NCI-H2029 treated with DMSO at 0.1 percent for 48 hours (cell line): ENCODE results near the gene DNAAF3.
"Not testable (repeated sequence)": the region's sequence is repeated elsewhere in the genome, so short reads cannot be mapped to it uniquely, and the experiment has no call there.

ENCODE experiments used
- DNase-seq: peaks from one replicate; lab custom pipeline; 2025; lab: John Stamatoyannopoulos, UW

DNAAF3 gene

DNA sequence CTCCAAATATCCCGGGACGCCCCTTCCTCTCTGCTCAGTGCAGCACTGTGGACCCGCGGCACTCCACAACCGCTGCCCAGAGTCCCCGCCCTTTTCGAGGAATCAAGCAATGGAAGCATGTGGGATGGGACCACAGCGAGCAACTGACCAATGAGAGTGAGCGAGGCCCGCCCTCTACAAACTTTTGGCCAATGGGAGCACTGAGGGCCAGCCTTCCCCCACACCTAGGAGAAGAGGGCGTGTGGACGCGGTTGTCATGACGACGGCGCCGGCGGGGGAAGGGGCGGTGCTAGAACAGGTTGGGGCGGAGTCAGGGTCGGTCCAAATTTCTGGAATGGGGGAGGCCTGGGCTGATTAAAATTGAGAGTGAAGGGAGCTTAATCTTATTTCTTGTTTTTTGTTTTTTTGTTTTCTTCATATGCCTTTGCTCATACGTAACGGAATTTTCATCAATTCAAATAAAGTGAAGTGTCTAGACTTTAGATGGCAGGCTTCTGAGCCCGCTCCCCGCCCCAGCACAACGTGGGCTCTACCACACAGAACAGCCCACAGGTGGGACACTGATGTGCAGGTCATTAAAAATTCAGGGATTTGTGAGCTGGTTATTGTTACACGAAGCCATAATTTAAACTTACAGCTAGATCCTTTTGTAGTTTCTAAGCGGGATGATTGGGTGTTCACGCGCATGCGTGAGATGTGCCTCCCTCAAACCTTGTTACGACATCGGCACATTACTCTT, at the start of gene DNAAF3:
Gene DNAAF3 (minus strand): TSS at position 84 of the 739 bp plus-strand sequence. CDS start 200 bp downstream, outside the sequence.
- DNase-seq = peak; percentile 97

DNA sequence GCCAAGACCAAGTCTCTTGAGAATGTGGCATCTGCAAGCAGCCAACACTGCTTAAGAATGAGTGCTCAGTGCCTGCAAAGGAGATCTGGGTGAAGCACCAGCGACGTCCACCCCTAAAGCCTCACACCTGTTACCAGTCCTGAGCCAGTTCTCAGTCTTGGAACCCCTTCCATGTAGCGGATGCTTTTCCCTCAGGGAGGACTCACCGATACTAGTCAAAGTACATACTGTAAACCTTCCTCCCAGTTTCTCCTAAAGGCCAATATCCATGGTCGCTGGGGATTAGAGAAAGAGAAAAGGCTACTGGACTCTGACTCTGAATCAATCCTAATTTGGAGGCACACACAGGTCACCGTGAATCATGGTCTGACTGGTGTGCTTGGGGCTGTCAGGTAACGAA, 47.1 kb upstream of the DNAAF3 start:
- no peak for DNase-seq

DNA sequence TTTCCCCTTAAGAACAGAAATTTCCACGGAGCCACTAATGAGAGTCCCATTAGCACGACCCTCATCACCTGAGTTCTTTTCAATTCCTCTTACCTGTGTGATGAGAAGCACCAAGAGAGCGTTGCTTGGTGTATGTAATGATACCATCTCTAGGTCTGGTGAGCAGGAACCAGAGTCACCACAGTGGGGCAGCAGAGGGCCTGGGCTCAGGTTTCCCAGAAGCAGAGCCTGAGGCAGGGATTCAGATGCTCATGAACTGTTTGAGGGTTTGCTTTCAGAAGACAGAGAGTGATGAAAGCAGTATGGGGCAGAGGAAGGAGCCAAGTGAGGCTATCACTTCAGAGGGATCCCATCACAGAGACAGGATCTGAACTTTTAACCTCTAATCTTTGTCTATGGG, 46.0 kb upstream of the DNAAF3 start:
- DNase-seq = no peak

DNA sequence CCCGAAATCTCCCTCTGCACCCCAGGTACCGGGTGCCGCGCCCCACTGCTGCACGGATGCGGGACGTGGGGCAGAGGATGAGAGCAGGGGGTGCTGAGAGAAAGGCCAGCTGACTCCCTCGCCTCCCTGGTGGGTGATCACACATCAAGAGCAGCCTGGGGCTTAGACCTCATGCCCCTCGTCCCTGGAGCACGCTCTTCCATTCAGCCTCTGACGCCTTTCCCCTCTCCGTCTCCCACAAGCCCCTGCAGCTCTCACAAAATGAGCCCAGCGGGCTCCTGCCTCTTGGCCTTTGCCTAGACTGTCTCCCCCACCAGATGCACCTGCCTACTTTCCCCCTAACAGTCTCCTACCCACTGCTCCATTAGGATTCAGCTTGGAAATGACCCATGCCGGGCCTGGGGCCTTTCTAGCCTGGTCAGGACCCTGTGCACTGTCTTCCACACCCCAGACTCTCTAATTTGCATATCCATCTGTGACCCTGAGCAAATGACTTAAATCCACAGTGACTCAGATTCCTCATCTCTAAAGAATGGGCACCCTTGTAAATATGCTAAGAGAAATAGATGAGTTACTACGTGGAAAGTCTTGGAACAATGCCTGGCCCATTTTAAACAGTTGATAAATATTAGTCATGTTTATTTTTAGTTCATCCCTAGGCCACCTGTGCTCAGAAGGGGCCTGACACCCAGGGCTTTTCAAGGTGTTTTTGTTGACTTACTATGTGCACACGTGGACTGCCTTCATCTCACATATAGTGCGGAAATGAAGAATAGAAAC, 43.5 kb upstream of the DNAAF3 start:
- DNase-seq = peak; percentile 52

DNA sequence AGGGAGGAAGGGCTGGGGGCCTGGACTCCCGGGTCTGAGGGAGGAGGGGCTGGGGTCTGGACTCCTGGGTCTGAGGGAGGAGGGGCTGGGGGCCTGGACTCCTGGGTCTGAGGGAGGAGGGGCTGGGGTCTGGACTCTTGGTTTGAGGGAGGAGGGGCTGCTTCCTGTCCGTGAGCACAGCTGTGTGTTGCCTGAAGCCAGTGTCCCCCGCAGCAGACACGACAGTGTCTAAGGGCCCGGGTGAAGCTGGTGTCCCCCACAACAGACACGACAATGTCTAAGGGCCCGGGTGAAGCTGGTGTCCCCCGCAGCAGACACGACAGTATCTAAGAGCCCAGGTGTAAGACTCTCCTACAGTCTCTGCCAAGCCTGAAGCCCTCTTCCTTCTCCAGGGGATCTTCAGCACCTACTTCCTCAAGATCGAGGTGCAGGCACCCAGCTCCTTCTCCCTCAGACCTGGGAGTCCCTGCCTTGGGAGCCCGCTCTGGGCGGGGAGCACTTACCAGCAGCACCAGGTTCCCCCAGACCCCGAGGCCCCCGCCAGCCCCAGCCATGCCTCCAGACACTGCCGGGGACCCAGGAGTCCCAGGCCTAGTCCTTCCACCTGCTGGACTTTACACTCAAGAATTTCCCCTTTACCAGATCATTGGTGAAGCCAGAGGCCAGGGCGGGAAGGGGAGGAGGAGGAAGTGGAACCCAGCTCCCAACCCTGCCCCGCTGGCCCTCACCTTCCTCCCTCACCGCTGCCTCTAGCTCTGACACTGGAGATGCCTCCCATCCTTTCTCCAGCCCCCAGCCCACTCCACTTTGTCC, 42.7 kb upstream of the DNAAF3 start, which contains the start of gene PTPRH:
Gene PTPRH (minus strand): TSS at position 622 of the 813 bp plus-strand sequence. CDS start 68 bp downstream, at position 554.
- no peak for DNase-seq

DNA sequence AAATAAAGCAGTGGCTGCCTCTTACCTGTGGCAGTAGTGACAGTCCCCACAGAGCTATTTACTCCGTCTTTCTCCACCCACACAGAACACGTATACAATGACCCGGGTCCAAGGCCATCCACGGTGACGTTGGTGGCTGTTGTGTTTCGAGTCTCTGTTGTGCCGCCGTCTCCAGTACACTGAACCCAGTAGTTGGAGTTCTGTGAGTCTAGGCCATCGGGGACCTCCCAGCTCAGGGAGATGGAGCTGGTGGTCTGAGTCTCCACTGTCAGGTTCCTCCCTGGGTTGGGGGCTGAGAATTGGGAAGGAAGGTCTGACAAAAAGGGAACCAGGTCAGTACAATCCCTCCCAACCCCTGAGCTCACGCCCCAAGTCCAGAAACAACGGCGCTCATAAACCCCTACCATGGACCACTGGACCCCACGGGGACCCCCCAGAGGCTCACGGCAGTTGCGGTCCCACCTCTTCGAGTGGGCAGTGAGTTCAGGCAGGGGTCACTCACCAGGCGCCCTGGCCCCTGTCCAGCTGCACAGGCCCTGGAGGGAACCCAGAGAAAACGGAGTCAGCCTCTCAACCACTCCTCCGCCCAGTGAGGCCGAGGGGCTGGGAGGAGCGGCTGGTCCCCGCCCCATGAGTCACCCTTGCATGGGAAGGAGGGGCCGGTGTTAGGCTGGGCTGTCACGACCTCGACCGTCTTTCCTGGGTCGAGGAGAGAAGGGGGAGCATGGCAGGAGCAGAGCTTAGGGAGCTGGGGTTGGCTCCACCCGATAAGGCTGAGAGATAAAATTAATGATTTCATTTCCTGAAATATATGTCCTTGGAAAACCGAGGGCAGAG, 40.5 kb upstream of the DNAAF3 start:
- peak; percentile 20 for DNase-seq

DNA sequence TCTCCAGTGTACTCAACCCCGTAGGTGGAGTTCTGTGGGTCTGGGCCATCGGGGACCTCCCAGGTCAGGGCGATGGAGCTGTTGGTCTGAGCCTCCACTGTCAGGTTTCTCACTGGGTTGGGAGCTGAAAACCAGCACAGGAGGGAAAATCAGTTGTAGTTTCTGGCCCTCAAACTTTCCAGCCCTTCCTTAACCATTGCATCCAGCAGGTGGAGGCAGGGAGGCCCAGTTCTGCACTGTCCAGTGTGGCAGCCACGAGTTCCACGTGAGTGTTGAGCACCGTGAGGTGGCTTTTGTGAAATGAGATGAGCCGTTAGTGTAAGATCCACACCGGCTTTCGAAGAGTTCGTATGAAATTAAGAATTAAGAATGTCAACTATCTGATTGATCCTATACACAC, 35.8 kb upstream of the DNAAF3 start:
- not testable (repeated sequence) for DNase-seq

DNA sequence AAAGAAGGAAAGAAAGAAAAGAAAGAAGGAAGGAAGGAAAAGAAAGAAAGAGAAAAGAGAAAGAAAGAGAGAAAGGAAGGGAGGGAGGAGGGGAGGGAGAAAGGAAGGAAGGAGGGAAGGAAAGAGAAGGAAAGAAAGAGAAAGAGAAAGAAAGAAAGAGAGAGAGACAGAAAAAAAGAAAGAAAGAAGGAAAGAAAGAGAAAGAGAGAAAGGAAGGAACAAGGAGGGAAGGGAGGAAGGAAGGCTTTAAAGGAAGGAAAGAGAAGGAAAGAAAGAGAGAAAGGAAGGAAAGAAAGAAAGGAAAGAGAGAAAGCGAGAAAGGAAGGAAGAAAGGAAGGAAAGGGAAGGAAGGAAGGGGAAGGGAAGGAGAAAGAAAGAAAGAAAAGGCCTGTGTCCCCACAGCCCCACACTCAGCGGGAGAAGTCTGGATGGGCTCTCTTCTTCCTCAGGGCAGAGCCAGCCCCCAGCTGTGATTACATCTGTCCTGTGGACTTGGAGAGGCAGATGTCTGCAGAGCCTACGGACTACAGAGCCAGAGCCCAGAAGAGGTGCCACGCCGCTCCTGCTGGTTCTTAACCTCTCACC, 33.3 kb upstream of the DNAAF3 start:
- no peak for DNase-seq

DNA sequence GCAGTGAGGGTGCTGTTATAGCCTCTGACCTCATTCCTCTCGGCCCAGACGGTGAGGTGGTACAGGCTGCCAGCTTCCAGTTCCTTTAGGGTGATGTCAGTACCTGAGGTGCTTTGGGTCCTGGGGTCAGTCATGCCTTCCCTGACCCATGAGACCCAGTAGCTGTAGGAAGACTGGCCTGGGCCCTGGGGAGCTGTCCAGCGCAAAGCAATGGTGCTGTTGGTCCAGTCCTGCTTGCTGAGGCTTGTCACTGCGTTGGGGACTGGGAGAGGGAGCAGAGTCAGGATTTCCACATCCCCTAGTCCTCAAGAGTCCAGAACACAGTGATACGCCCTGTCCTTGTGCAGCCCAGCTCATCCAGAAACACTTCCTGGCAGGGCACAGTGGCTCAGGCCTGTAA, 32.2 kb upstream of the DNAAF3 start:
- DNase-seq = no peak

DNA sequence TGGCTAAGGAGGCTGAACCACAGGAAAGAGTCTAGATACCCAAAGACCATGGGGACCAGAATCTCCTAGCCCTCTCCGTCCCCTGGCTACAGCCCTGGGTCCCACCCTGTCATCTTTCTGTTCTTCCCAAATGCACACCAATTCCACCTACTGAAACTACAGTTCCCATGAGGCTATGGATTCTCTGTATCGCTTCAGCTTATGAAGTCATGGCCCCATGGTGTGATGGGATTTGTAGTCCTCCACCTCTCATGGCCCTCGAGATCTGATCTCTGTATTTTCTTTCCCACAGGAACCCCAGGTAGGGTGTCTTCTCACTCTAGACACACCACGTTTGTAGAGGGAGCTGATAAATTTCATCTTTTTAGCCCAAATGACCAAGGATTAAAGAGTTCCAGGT, 31.1 kb upstream of the DNAAF3 start:
- no peak for DNase-seq

DNA sequence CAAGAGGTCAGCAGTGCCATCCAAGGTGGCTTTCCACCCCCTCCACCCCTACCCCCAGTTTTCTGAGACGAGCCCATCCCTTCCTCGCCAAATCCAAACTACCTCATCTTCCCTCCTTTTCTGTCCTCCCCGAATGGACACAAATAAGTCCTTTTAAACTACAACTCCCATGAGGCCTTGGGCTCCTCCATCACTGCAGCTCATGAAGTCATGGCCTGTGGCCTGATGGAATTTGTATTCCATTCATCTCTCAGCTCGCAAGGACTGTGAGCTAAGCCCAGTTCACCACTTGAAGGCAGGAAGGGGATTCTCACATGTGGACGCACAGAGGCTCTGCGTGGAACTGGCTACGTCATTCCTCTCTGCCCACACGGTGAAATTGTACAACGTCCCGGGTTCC, 30.4 kb upstream of the DNAAF3 start:
- DNase-seq = no peak

DNA sequence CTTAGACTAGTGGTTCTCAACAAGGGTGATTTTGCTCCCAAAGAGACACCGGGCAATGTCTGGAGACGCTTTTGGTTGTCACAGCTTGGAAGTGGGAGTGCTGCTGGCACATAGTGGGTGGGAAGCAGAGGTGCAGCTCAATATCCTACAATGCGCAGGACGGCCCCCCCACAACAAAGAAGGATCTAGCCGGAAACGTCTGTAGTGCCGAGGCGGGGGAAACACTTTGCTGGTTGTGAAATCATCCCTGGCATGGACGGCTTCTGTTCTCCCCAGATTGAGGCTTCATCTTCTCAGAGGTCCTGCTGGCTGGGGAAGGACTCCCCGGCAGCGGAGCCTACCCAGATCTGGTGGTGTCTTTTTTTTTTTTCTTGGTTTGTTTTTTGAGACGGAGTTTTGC, 27.1 kb upstream of the DNAAF3 start:
- no peak for DNase-seq

DNA sequence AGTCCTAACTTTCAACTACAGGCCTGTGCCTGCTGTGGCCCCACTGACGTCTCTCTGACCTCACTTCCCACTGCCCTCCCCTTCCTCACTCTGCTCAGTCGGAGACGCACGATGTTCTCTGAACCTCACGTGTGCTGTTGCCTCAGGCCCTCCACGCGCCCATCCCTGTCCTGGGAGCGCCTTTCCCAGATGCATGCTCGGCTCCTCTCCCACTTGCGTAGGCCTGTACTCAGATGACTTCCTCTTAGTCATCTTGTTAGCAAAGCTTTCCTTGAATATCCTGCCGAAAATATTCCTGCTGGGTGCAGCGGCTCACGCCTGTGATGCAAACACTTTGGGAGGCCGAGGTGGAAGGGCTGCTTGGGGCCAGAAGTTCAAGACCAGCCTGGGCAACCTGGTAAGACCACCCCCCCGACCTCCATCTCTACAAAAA, 23.0 kb upstream of the DNAAF3 start:
- DNase-seq = no peak

DNA sequence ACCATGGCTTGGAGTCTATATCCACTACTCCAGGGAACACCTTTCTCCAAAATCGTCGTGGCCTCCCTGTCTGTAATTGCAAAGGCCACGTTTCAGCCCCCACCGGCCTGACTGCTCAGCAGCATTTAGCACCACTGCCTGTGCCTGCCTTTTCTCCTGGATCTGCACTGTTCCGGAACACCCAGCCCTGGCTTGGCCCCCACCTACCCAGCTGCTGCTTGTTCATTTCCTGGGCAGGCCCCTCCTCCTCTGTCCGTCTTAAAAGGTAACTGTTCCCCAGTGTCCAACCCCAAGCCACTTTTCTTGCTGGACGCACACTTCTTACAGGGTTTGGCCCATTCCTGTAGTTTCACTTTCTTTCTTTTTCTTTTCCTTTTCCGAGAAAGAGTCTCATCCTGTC, 22.2 kb upstream of the DNAAF3 start:
- DNase-seq = no peak

DNA sequence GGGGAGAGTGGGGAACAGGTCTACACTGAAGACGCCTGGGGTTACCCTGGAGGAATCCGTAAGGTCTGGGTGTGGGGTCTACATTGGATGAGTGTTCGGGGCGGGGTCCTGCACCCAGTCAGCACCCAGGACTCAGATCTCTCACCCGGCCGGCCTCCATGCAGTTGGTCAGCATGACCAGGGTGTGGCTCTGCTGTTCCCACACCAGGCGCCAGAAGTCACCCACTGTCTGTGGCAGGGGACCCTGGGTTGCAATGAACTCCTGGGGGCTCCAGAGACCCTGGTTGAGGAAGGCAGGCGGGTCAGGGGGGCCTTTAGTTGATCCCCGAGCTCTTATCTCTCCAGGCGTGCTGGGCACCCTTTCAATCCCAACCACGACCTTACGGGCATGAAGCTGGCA, 19.7 kb upstream of the DNAAF3 start:
- DNase-seq = no peak

DNA sequence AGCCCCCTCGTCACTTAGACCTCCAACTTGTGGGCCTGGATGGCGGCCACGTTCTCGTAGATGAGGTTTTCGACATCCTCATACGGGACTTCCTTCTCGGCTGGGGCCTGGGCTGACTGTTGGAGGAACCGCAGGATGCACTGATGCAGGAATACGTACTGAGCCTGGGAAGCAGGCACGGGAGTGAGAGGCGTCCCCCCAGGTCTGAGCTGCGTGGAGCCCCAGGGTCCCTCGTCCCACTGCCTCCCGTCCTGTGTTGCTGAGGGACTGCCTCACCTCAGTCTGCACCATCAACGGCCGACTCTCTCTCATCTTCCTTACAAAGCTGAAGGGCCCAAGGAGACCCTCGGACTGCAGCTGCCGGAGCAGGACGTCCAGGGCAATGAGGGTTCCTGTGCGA, 15.3 kb upstream of the DNAAF3 start:
- DNase-seq = no peak

DNA sequence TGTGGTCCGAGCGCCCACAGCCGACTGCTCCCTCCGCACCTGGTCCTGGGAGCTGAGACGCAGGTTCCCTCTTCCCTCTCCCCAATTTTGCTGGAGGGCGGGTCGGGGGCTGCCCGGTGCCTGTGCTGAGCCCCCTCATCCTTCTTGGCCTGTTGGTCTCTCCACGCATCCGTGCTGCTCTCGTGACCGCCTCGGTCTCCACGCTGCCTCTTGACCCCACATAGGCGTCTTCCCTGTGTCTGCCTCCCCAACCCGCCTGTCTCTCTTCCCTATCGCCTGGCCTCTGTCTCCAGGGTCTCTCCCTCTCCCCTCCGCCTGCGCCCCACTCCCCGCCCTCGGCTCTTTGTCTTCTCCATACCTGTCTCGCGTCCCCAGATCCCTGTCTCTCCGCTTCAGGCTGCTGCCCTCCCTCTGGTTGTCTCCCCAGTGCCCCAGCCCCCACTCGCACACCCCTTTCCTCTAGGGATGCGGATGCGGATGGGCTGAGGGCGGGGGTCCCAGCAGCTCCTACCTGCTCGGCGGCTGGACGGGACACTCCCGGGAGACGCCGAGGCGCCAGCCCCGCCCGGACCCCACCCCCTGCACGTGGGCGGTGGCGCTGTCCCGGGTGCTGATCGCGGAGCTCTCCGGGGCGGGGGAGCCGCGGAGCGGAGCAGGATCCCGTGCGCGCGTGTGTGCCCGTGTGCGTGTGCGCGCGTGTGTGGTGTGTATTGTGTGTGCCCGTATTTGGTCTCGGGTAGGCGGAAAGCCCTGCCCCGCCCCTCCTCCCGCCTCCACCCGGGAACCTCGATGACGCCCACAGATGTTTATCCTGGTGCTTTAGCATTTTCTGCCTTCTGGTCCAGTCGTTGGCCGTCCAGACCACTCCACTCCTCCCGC, 13.4 kb upstream of the DNAAF3 start, which contains the start of gene SYT5:
Gene SYT5 (minus strand): TSS at position 684 of the 879 bp plus-strand sequence. CDS start 1,248 bp downstream, outside the sequence.
- DNase-seq = no peak

DNA sequence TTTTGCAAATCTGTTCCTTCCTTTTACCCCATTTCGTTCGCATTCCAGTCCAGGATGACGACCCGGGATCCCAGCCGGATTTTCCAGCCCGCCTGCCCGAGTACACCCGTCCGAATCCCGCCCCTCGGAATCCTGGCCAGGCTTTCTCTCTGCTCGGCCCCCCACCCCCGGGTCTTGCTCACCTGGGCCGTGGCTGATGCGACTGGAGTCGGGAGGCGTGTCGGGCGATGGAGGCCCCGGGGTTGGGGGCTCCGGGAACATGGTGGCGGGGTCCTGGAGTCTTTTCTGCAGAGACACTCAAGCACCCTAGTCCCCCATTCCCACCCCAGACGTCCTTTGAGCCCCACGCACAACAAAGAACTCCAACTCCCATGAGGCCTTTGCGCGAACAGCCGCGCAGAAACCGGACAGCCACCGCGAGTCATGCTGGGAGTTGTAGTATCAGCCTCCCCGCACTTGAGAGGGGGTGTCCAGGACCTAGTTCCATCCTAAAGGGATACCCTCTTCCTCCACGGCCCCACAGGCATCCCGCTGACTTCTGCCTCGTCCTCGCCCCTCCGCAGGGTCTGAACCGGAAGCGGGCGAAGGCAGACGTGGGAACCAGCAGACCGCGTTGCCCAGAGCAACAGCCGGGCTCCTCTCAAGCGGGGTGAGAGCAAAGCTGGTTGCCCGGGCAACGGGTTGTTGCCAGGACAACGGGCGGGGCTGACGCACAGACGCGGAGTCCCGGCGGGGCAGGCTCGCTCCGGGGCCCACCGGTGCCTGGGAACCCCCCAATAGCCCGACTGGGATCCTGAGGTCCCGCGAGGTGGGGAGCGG, 12.6 kb upstream of the DNAAF3 start:
- DNase-seq = peak; percentile 44

DNA sequence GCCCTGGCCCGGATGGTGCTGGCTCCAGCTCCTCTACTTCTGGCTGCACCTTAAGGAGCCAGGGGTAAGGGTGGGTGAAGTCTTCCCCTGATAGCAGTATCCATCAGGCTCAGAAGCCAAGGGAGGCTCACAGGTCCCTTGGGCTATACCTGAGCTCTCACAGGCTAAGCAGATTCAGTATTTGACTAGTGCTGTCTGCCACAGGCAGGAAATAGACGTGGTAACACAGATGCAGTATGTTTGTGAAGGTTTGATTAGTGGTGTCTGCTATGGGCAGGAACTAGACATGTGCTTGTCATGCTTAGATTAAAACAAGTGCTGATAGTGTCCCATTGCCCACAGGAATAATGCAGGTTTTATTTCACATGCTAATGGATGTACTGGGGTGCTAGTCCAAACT, 9.7 kb upstream of the DNAAF3 start:
- no peak for DNase-seq
